A549 (cell line): ENCODE data around the gene RFTN2. TPM values are rescaled to one million over a fixed set of nuclear protein-coding genes. Genes with fewer than 3 reads are reported as not detected.

Experiments
- ATAC-seq, 2 experiments: fragments of 200-7000 bp in 1 of 2; fragments of >200 bp in 1 of 2; cut with Nextera tagmentation in 1 of 2; cut with Tn5 transposase in 1 of 2; 3 replicates each; pipeline versions ENCODE4 v1.8.0 to v1.9.1; 2018 to 2020; ENCODE audit warnings: mild to moderate bottlenecking in 1 of 2, moderate library complexity in 1 of 2
- CTCF ChIA-PET: fragments of 300-600 bp; sonication (Branson Sonifier 250); formaldehyde crosslinking; extraction: SDS; loops from one replicate; lab custom pipeline; 2021; ENCODE audit warnings: antibody characterized with exemption, inconsistent platforms; lab: Yijun Ruan, JAX
- POLR2A ChIA-PET: fragments of 350-600 bp; formaldehyde crosslinking; extraction: SDS; loops from one replicate; lab custom pipeline; 2021; ENCODE audit warnings: antibody characterized with exemption, inconsistent platforms; lab: Yijun Ruan, JAX
- DNase-seq, 2 experiments: peaks; one replicate each; pipeline versions ENCODE4 v3.0.0 to v3.0.0-alpha.2; 2011 to 2016; ENCODE audit warnings: low read depth in 1 of 2, low spot score in 1 of 2
- FAIRE-seq: peaks from 2 replicates; lab custom pipeline; 2011; peaks lifted over from hg19 to GRCh38; lab: Jason Lieb, UNC
- H3K27ac ChIP-seq, 2 experiments: fragments of >200 bp; sonication (Bioruptor Twin); formaldehyde crosslinking; 3 replicates each; pipeline ENCODE4 v1.5.1; 2016 to 2017
- H3K4me1 ChIP-seq: fragments of >200 bp; sonication (Bioruptor Twin); formaldehyde crosslinking; 3 replicates; pipeline ENCODE4 v1.6.1; 2016
- H3K4me2 ChIP-seq: fragments of >200 bp; sonication (Bioruptor Twin); formaldehyde crosslinking; 3 replicates; pipeline ENCODE4 v1.6.1; 2016
- H3K4me3 ChIP-seq: fragments of >200 bp; sonication (Bioruptor Twin); formaldehyde crosslinking; 3 replicates; pipeline ENCODE4 v1.5.1; 2016
- H3K9me3 ChIP-seq: fragments of >200 bp; sonication (Bioruptor Twin); formaldehyde crosslinking; 3 replicates; pipeline ENCODE4 v1.6.1; 2016
- BCL3 ChIP-seq: fragments of >200 bp; sonication (Bioruptor Twin); formaldehyde crosslinking; IDR thresholded peaks from 3 replicates; pipeline ENCODE4 v1.6.1; 2016
- BHLHE40 ChIP-seq: IDR thresholded peaks from 2 replicates; pipeline ENCODE4 v1.6.1; 2012; ENCODE audit warnings: low read depth, low read length, inconsistent platforms
- CBX2 ChIP-seq: fragments of 200-600 bp; sonication (generic); IDR thresholded peaks from 2 replicates; pipeline ENCODE4 v1.6.1; 2016; ENCODE audit warnings: low read depth, mild to moderate bottlenecking, borderline replicate concordance
- CEBPB ChIP-seq, 2 experiments: fragments of >200 bp in 1 of 2; sonication (Bioruptor Twin) in 1 of 2; formaldehyde crosslinking in 1 of 2; IDR thresholded peaks; 2 replicates each; pipeline ENCODE4 v1.6.1; 2012 to 2016
- CHD2 ChIP-seq: fragments of 150-350 bp; IDR thresholded peaks from 2 replicates; pipeline ENCODE4 v1.6.1; 2014; ENCODE audit warnings: low read length; ENCODE audit not compliant: partially characterized antibody
- E2F6 ChIP-seq: IDR thresholded peaks from 2 replicates; pipeline ENCODE4 v1.6.1; 2012; ENCODE audit warnings: low read depth, borderline replicate concordance
- EP300 ChIP-seq, 2 experiments: fragments of >200 bp; sonication (Bioruptor Twin); formaldehyde crosslinking; IDR thresholded peaks; 2 replicates in 1 of 2; 3 replicates in 1 of 2; pipeline ENCODE4 v1.6.1; 2016 to 2017
- FOSL2 ChIP-seq, 2 experiments: fragments of 450-650 bp in 1 of 2; fragments of >200 bp in 1 of 2; sonication (Bioruptor Twin) in 1 of 2; formaldehyde crosslinking; IDR thresholded peaks; 2 replicates each; pipeline versions ENCODE4 v1.5.0 to v1.6.1; 2016 to 2020; ENCODE audit warnings: mild to moderate bottlenecking in 1 of 2, moderate library complexity in 1 of 2
- FOXS1 ChIP-seq: fragments of 250-450 bp; sonication (Bioruptor Pico); IDR thresholded peaks from 2 replicates; pipeline ENCODE4 v1.5.0; 2020; ENCODE audit warnings: mild to moderate bottlenecking, moderate library complexity
- GATA3 ChIP-seq: IDR thresholded peaks from 2 replicates; pipeline ENCODE4 v1.6.1; 2012; ENCODE audit warnings: borderline replicate concordance
- HES2 ChIP-seq: fragments of >200 bp; sonication (Bioruptor Twin); formaldehyde crosslinking; IDR thresholded peaks from 2 replicates; pipeline ENCODE4 v1.6.1; 2016
- HMGXB4 ChIP-seq: fragments of 250-450 bp; sonication (Bioruptor Pico); IDR thresholded peaks from 2 replicates; pipeline ENCODE4 v1.5.0; 2021; ENCODE audit warnings: mild to moderate bottlenecking, moderate library complexity, borderline replicate concordance
- HOXB5 ChIP-seq: fragments of 250-450 bp; sonication (Bioruptor Pico); IDR thresholded peaks from 2 replicates; pipeline ENCODE4 v1.5.0; 2020; ENCODE audit warnings: mild to moderate bottlenecking, moderate library complexity
- JUN ChIP-seq, 2 experiments: fragments of >200 bp; sonication (Bioruptor Twin); formaldehyde crosslinking; IDR thresholded peaks; 2 replicates in 1 of 2; 3 replicates in 1 of 2; pipeline ENCODE4 v1.6.1; 2016 to 2017
- JUNB ChIP-seq: fragments of >200 bp; sonication (Bioruptor Twin); formaldehyde crosslinking; IDR thresholded peaks from 2 replicates; pipeline ENCODE4 v1.6.1; 2016
- MAZ ChIP-seq: fragments of 150-350 bp; IDR thresholded peaks from 2 replicates; pipeline ENCODE4 v1.6.1; 2014; ENCODE audit warnings: antibody characterized with exemption, low read depth, low read length, borderline replicate concordance
- MYC ChIP-seq: IDR thresholded peaks from 2 replicates; pipeline ENCODE4 v1.6.1; 2012; ENCODE audit warnings: mild to moderate bottlenecking, inconsistent platforms, low read length, improper control_type of control experiment, borderline replicate concordance
- NFE2L2 ChIP-seq: fragments of 150-350 bp; conservative IDR thresholded peaks from 2 replicates; pipeline ENCODE4 v1.6.1; 2014; ENCODE audit warnings: low read length
- NPAS2 ChIP-seq: fragments of 250-450 bp; sonication (Bioruptor Pico); IDR thresholded peaks from 2 replicates; pipeline ENCODE4 v1.8.0; 2022; ENCODE audit warnings: mild to moderate bottlenecking, moderate library complexity, borderline replicate concordance
- PHF8 ChIP-seq: fragments of 200-600 bp; sonication (generic); IDR thresholded peaks from 2 replicates; pipeline ENCODE4 v1.6.1; 2016; ENCODE audit warnings: low read depth, mild to moderate bottlenecking, antibody characterized with exemption, moderate library complexity, borderline replicate concordance
- POLR2AphosphoS2 ChIP-seq: conservative IDR thresholded peaks from 2 replicates; pipeline ENCODE4 v1.6.1; 2012; ENCODE audit warnings: low read length, improper control_type of control experiment, inconsistent platforms
- RARB ChIP-seq: fragments of 250-450 bp; sonication (Bioruptor Pico); IDR thresholded peaks from 2 replicates; pipeline ENCODE4 v1.8.0; 2021; ENCODE audit warnings: mild to moderate bottlenecking, moderate library complexity
- RFX5 ChIP-seq: fragments of 450-650 bp; IDR thresholded peaks from 2 replicates; pipeline ENCODE4 v1.7.1; 2014; ENCODE audit warnings: antibody characterized with exemption, mild to moderate bottlenecking, moderate library complexity
- RNF2 ChIP-seq: fragments of 200-600 bp; sonication (generic); IDR thresholded peaks from 2 replicates; pipeline ENCODE4 v1.6.1; 2016; ENCODE audit warnings: low read depth, mild to moderate bottlenecking, antibody characterized with exemption, moderate library complexity, borderline replicate concordance
- SREBF2 ChIP-seq: fragments of 450-650 bp; IDR thresholded peaks from 2 replicates; pipeline ENCODE4 v1.6.1; 2014; ENCODE audit warnings: mild to moderate bottlenecking, moderate library complexity
- TFCP2L1 ChIP-seq: fragments of 250-450 bp; sonication (Bioruptor Pico); IDR thresholded peaks from 2 replicates; pipeline ENCODE4 v1.5.0; 2021; ENCODE audit warnings: mild to moderate bottlenecking
- TP53 ChIP-seq: fragments of 250-450 bp; sonication (Bioruptor Pico); IDR thresholded peaks from 2 replicates; pipeline ENCODE4 v1.5.0; 2021; ENCODE audit warnings: mild to moderate bottlenecking, moderate library complexity
- USF2 ChIP-seq: fragments of 450-650 bp; IDR thresholded peaks from 2 replicates; pipeline ENCODE4 v1.6.1; 2014; ENCODE audit warnings: antibody characterized with exemption
- ZC3H11A ChIP-seq: fragments of 450-650 bp; IDR thresholded peaks from 2 replicates; pipeline ENCODE4 v1.6.1; 2014; ENCODE audit warnings: antibody characterized with exemption, mild to moderate bottlenecking
- ZSCAN20 ChIP-seq: fragments of 250-450 bp; sonication (Bioruptor Pico); IDR thresholded peaks from 2 replicates; pipeline ENCODE4 v1.8.0; 2022; ENCODE audit warnings: mild to moderate bottlenecking, moderate library complexity
- WGBS: methylation state at CpG from one replicate; pipeline ENCODE4 v1.1.6; 2017; ENCODE audit errors: missing lambda C conversion rate; 5-methylcytosine and 5-hydroxymethylcytosine counted together
- polyA plus RNA-seq, 4 experiments: library from polyadenylated mRNA; depleted of rRNA in 3 of 4; stranded (reverse); fragments of >200 nt; fragmentation: RNase III in 1 of 4; extraction: RNeasy Plus Mini Kit Qiagen cat#74134 plus additional on column Dnase treatment in 1 of 4; gene quantifications; 2 replicates in 3 of 4; 3 replicates in 1 of 4; pipeline ENCODE4 v1.2.3, GENCODE V29; 2011 to 2017

Gene RFTN2
- polyA plus RNA-seq, 2 of the 4 experiments (the other 2 are of a cell fraction): 0.03 to 0.17 TPM

- no peak for ATAC-seq
- WGBS: 86% methylated on average over 4 of the region's 4 CpGs
Measured at GRCh38 chr2:197577446-197577845, 97.9 kb downstream of the RFTN2 start.

GRCh38 chr2:197576631-197577030, 98.8 kb downstream of the RFTN2 start:
- DNase-seq (peak; percentile 24 to 81), FAIRE-seq (no peak), ATAC-seq (peak; percentile 89 to 91)
- POLR2A ChIA-PET: interaction anchor here (1.6 kb wide), 2 partner anchors 60 to 76 kb away, joined by 5 read pairs; partner anchors contain the start of genes HSPD1 and HSPE1
- peak overlapping the region; percentile 59 to 73; a peak in 5 of 6 replicates for H3K27ac ChIP-seq
- H3K4me3 ChIP-seq: no peak overlapping the region
- peaks cover 24% of the 10 kb centered on the region for H3K9me3 ChIP-seq
- peaks cover 39% of the 10 kb centered on the region for H3K4me1 ChIP-seq
- peak overlapping the region; percentile 64 for H3K4me2 ChIP-seq
- CTCF ChIA-PET: no interaction called here
- WGBS: 0% methylated on average over 3 of the region's 3 CpGs
- TF ChIP-seq HOXB5: no peak
- no peak for TF ChIP-seq NPAS2
- TF ChIP-seq CBX2: no peak
- TF ChIP-seq ZC3H11A: no peak
- TF ChIP-seq E2F6: no peak
- no peak for TF ChIP-seq RNF2
- TF ChIP-seq NFE2L2: no peak
- TF ChIP-seq PHF8: no peak
- no peak for TF ChIP-seq ZSCAN20 (CRISPR knock-in tag)
- no peak for TF ChIP-seq HMGXB4
- TF ChIP-seq MYC: no peak
- peak; percentile 93 for TF ChIP-seq CEBPB (IDR thresholded peaks at IDR 0.05)
- TF ChIP-seq GATA3: peak; percentile 67; the same call in 1 of the 2 replicates
- TF ChIP-seq SREBF2: no peak
- TF ChIP-seq RFX5: no peak
- no peak for TF ChIP-seq FOSL2 (IDR thresholded peaks at IDR 0.05)
- TF ChIP-seq FOSL2 (CRISPR knock-in tag; IDR thresholded peaks at IDR 0.05): peak; percentile 47
- no peak for TF ChIP-seq MAZ
- TF ChIP-seq TP53 (CRISPR knock-in tag): no peak
- no peak for TF ChIP-seq TFCP2L1 (CRISPR knock-in tag)
- TF ChIP-seq CHD2: no peak
- peak; percentile 35 to 60; a peak in 2 of 5 replicates for TF ChIP-seq EP300 (IDR thresholded peaks at IDR 0.05)
- TF ChIP-seq JUNB: peak; percentile 56
- peak; percentile 69; the same call in 2 of the 3 replicates for TF ChIP-seq BCL3
- peak; percentile 66; the same call in 1 of the 2 replicates for TF ChIP-seq HES2
- TF ChIP-seq BHLHE40: no peak
- TF ChIP-seq JUN (IDR thresholded peaks at IDR 0.05): peak in 1 of 2 experiments; percentile 67; a peak in 2 of 5 replicates
- no peak for TF ChIP-seq POLR2AphosphoS2
- no peak for TF ChIP-seq FOXS1 (CRISPR knock-in tag)

More at GRCh38 chr2:197577446-197577845, 97.9 kb downstream of the RFTN2 start:
- H3K4me2 ChIP-seq: peak overlapping the region; percentile 64
- ChIA-PET CTCF (no interaction called here), POLR2A (interaction anchor here (0.6 kb wide), 1 partner anchor 11 kb away, joined by 3 read pairs; no protein-coding TSS in a partner anchor)
- peaks cover 30% of the 10 kb centered on the region for H3K4me1 ChIP-seq
- H3K4me3 ChIP-seq: no peak overlapping the region
- H3K27ac ChIP-seq: peak overlapping the region; percentile 56 to 73; a peak in 5 of 6 replicates
- DNase-seq (no peak), FAIRE-seq (no peak)
- TF ChIP-seq E2F6: no peak
- TF ChIP-seq BHLHE40: no peak
- TF ChIP-seq ZC3H11A: no peak
- no peak for TF ChIP-seq RARB (CRISPR knock-in tag)
- TF ChIP-seq USF2: no peak
- no peak for TF ChIP-seq PHF8
- peaks cover 24% of the 10 kb centered on the region for H3K9me3 ChIP-seq
